Ammon's horn (tissue), 1 donor: Measurements from ENCODE around the gene CASS4.

Experiments used
- DNase-seq: peaks from one replicate; pipeline ENCODE4 v3.0.0-alpha.2; 2016; ENCODE audit warnings: low spot score

Gene CASS4

DNA sequence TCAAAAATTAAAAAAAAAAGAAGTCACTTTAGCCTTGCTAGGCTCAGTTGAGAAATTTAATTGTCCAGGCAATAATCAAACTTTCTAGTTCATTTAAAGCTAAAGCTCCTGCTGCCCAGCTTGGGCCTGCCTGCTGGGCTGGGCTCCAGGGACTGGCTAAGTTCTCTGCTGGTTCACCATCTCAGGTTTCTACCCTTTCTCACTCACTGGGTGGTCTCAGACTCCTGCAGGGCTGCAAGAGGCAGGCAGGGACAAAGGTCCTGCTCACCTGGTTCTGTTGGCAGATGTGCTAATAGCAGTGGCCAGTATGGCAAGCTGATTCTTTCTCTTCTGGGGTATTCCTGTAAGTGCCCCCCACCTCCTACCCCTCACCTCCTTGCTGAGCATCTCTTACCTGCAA is 35.2 kb downstream of the CASS4 start:
- DNase-seq: no peak

DNA sequence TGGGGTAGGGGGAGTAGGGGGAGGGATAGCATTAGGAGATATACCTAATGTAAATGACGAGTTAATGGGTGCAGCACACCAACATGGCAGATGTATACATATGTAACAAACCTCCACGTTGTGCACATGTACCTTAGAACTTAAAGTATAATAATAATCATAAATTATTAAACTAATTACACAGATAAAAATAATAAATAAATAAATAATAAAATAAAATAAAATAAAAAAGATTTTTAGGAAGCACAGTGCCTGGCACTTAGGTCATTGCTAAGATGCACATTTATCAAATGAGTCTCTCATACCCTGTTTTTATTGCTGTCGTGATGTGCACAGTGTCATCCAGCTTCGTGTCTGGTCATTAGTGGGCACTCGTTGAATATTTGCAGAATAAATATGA is 37.4 kb downstream of the CASS4 start:
- DNase-seq: no peak

DNA sequence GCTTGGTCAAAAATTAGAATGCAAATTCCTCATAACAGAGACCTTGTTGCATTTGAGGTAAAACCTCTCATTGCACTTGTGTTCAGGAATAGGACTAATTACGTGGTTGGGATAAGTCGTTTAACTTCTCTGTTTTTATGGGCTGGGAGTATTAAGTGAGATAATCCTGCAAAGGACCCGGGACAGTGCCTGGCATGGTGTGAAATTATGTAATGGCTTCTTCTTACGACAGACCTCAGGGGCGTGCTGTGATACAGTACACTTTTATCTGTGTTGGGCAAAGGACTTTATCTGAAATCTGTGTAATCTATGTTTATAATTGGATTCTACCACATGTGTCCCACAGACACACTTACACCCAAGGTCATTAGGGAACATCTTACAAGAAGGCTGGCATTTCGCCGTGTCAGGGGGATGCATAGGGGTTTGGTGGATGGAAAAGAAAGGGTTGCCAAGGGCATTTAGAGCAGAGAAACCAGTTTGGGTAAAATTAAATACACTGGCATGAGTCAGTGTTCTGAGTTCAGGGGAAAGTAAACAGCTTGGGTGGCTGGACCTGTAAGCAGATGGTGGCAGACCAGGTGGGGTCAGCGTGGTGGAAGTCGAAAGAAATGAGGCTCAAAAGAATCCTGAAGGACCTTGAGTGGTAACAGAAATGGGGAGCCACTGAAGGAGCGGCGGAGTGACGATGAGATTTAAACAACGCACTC is 39.2 kb downstream of the CASS4 start:
- no peak for DNase-seq

GRCh38 chr20:56453352-56453751 is 41.3 kb downstream of the CASS4 start:
- DNase-seq: no peak

- no peak for DNase-seq
These were observed 42.7 kb downstream of the CASS4 start for GRCh38 chr20:56454754-56455153.

DNA sequence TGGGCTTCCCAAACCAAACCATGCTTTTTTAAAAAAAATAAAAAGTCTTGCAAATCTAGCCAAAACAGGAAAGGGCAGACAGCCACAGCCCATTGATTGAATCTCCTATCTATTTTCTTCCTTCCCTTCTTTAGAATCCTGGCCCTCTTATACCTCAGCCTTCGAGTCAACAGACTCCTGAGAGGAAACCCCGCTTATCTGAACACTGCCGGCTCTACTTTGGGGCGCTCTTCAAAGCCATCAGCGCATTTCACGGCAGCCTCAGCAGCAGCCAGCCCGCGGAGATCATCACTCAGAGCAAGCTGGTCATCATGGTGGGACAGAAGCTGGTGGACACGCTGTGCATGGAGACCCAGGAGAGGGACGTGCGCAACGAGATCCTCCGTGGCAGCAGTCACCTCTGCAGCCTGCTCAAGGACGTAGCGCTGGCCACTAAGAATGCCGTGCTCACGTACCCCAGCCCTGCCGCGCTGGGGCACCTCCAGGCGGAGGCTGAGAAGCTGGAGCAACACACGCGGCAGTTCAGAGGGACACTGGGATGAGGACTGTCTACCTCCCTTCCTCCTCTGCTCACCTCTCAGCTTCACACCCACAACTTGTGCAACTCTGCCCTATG is 46.3 kb downstream of the CASS4 start:
- no peak for DNase-seq

GRCh38 chr20:56460459-56460858 is 48.4 kb downstream of the CASS4 start:
- DNase-seq: no peak

DNA sequence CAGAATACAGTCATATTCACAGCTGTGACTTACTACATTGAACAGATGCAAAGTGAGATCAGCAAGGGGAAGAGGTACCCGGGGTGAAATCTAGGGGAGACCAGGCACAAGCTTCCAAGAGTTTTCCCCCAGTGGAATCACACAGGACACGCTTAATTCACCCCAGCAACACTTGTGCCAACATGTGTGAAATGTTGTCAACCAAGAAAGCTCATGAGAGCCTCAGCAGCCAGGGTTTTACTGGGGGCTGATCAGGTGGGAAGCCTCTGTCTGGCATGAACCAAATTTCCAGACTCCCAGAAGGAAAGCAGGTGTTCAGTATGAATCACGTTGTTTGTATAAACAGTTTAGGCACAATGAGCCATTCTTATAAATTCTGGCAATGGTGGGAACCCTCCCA is 49.5 kb downstream of the CASS4 start:
- no peak for DNase-seq

DNA sequence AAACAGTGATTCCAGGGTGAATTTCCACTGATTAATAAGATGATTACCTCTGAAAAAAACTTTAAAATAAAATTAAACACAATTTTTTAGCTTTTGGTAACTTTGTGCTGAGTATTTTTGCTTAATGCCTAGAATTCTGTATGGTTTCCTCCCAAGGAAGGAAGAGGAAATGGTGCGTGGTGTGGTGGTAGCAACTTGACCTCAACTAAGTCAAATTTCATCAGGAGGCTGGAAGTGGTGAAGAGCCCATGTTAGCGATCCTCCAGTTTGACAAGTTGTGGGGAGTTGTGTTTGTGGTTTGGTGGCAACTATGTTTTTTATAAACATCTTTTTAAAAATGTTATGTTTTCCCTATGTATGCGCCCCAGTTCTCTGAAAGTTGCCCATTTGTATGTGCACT is 51.4 kb downstream of the CASS4 start:
- DNase-seq: no peak

DNA sequence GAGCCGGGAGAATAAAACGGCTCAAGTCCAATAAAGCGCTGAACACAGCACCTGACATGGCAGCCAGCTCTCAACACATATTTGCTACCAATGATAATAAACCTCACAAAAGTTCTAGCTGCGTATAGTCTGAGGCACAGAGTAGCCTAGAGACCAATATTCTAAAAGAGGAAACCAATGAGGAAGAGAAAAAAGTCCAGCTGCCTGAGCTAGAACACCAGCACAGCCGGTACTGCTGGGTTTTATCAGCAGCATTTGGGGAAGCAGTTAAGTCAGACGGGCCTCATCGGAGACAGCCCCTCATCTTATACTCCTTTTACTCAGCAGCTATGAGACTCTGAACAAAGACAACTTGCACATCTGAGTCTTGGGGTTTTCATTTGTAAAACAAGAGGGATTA is 53.9 kb downstream of the CASS4 start:
- no peak for DNase-seq

- DNase-seq: no peak
These were observed 55.9 kb downstream of the CASS4 start for GRCh38 chr20:56467968-56468315.

DNA sequence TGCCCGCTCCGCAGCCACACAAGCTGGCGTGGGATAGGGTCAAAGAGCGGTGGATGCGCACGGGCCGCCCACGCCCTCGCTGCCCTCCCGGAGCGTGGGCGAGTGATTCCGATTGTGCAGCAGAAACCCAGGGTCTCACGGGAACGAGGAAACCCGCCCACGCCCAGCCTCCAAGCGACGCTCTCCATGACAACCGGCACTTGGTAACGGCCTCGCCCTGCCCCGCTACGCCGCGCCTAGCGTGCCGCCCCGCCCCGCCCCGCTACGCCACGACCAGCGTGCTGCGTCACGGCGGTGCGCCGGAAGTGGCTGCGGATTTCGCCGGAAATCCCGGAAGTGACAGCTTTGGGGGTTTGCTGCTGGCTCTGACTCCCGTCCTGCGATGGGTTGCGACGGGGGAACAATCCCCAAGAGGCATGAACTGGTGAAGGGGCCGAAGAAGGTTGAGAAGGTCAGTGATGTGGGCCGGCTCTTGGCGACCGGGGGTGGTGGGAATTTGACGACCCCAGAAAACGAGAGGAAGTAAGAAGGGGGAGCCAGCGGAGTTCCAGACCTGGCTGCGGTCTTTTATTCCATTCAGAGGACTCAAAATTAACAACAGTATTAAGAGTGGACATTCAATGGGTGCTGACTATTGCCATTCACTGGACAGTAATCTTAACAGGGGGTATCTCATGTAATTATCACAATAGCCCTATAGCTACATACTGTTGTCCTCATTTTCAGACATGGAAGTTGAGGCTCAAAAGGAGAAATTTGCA is 56.4 kb downstream of the CASS4 start, which contains the start of gene RTF2:
TSS of gene RTF2 (plus strand) at position 312 of the 761 bp plus-strand sequence. CDS start at position 383, 71 bp downstream.
- peak; percentile 98 for DNase-seq

DNA sequence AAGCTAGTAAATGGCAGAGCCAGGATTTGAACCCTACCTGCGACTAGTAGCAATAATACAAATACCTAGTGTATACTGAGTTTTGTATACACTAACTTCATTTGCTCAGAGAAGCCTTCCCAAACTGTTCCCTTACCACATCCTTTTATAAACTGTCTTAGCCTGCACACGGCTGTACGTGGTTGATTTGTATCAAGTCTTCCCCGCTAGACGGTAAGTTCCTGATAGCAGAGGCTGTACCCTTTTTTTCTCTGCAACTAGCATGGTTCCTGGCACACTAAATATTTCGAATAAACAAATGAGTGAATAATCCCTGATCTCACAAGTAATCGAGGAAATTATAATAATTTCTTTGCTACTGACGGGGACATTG is 57.0 kb downstream of the CASS4 start:
- DNase-seq: no peak

GRCh38 chr20:56483970-56484369 is 71.9 kb downstream of the CASS4 start:
- DNase-seq: peak; percentile 61

- peak; percentile 53 for DNase-seq
These were observed 75.2 kb downstream of the CASS4 start for GRCh38 chr20:56487216-56487615.

- DNase-seq: no peak
These were observed 76.5 kb downstream of the CASS4 start for GRCh38 chr20:56488566-56488965.

DNA sequence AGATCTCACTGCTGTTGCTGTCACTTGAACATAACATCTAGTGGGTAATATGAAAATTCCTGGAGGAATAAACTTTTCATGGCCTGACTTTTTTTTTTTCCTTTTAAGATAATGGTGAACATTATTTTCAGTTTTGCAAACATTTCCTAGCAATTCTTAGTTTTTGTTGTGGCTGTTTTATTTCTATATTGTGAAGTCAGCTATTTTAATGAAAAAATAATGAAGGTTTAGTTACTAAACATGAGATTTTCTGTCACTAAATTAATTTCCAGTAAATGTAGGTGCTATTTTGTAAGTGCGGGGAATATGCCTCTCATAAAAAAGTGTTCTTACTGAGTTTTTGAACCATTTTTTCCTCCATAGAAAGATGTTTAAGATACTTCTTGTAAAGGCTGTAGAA is 89.1 kb downstream of the CASS4 start:
- DNase-seq: no peak

DNA sequence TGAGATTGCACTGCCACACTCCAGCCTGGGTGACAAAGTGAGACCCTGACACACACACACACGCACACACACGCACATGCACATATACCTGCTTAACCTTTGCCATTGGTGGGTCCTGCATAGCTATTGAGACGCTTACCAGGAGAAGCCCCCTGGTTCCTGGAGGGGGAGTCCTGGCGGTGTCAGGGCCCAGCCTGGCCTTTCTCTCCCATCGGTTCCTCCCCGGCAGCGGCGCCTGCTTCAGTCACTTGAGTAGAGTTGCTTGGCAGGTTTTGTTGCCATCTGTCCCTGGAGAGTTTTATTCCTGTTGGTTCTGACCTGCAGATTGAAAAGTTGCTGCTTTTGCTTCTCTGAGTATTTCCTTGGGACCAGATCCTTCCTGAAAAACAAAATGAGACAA is 91.9 kb downstream of the CASS4 start:
- no peak for DNase-seq

DNA sequence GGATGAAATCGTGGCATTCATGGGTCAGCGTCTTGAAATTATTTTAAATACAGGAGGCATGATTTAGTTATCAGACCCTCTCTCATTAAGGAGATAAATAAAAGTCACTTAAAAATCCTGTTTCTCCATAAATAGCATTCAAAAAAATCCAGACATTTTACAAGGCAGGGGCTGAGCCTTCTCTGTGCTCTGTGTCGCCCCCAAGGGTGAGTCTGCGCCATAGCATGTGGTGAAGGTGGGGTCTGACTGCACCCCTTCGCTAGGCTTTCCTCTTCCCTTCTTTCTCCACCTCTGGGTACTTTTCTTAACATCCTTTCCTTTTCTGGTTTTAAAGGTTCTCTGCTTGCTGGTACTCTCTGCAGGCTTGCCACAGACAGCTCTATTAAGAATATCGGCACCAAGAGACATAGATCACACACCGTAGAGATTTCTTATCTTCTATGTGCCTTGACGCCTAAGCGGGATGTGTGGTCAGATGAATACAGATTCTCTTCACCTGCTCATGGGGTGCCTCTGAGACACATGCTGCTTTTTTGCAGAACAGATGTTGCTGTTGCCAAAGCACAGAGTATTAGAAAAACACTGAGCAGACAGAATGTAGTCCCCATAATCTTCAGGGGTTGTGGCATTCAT is 92.4 kb downstream of the CASS4 start:
- no peak for DNase-seq

GRCh38 chr20:56506103-56506502 is 94.0 kb downstream of the CASS4 start:
- no peak for DNase-seq
